ENCODE results near the gene LRRD1. TPM values are rescaled to one million over a fixed set of nuclear protein-coding genes. Genes with fewer than 3 reads are reported as not detected.
A peak's percentile ranks its signal among the peaks of the same experiment; 100 is the strongest.

Gene LRRD1
- total and polyA plus RNA-seq, 10 of the 15 experiments (the other 5 are each of a cell fraction or from before 2014, with no cell fraction given), result 0.04 to 0.06 TPM; not detected in 8

DNA sequence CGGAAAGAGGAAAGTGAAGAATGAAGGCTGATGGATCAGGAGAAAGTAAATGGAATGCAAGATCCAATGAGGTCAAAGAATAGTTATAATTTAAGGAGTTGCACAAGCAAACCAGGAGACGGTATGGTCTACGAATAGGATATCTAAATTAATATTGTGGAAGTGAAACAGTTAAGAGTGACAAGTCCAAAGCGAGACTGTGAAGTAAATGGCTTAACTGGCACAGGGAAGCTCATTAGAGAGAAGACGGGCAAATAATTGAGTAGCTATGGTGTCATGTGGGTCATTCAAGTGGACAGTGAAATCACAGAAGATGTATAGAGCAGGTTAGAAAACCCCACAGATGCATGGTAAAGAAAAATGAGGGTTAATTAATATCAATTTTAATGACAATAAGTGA lies 47.8 kb downstream of the LRRD1 start (continued):
- TF ChIP-seq NBN (IDR thresholded peaks at IDR 0.05) (no peak), TBL1XR1 (IDR thresholded peaks at IDR 0.05; ENCODE audit: low read depth, low read length) (no peak), MEF2B (IDR thresholded peaks at IDR 0.05; ENCODE audit: partially characterized antibody, poor library complexity, severe bottlenecking) (no peak), SREBF1 (IDR thresholded peaks at IDR 0.05; ENCODE audit: low read length) (no peak), CBX3 (IDR thresholded peaks at IDR 0.05; ENCODE audit: borderline replicate concordance, low read depth) (no peak), MTA2 (IDR thresholded peaks at IDR 0.05; ENCODE audit: low read depth) (peak; percentile 96), EZH2 (IDR thresholded peaks at IDR 0.05; ENCODE audit: borderline replicate concordance, control insufficient read depth, low read depth, low read length) (no peak), RELA (IDR thresholded peaks at IDR 0.05; ENCODE audit: borderline replicate concordance, partially characterized antibody) (no peak), POLR2A (IDR thresholded peaks at IDR 0.05; ENCODE audit: low read depth, low read length) (no peak), ZNF207 (IDR thresholded peaks at IDR 0.05; ENCODE audit: borderline replicate concordance) (no peak), KLF5 (IDR thresholded peaks at IDR 0.05; ENCODE audit: partially characterized antibody) (no peak), NFYB (IDR thresholded peaks at IDR 0.05; ENCODE audit: insufficient read depth, low read depth, low read length) (no peak), IKZF1 (conservative IDR thresholded peaks at IDR 0.05) (no peak), IKZF2 (IDR thresholded peaks at IDR 0.05) (peak in 1 of 2 experiments; percentile 23; a peak in 1 of 4 replicates), ZNF24 (IDR thresholded peaks at IDR 0.05) (no peak)
- TF ChIP-seq, protein P1, sequence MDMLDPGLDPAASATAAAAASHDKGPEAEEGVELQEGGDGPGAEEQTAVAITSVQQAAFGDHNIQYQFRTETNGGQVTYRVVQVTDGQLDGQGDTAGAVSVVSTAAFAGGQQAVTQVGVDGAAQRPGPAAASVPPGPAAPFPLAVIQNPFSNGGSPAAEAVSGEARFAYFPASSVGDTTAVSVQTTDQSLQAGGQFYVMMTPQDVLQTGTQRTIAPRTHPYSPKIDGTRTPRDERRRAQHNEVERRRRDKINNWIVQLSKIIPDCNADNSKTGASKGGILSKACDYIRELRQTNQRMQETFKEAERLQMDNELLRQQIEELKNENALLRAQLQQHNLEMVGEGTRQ (IDR thresholded peaks at IDR 0.05; ENCODE audit: borderline replicate concordance, low read depth, low read length), result no peak
- TF ChIP-seq, protein P2, sequence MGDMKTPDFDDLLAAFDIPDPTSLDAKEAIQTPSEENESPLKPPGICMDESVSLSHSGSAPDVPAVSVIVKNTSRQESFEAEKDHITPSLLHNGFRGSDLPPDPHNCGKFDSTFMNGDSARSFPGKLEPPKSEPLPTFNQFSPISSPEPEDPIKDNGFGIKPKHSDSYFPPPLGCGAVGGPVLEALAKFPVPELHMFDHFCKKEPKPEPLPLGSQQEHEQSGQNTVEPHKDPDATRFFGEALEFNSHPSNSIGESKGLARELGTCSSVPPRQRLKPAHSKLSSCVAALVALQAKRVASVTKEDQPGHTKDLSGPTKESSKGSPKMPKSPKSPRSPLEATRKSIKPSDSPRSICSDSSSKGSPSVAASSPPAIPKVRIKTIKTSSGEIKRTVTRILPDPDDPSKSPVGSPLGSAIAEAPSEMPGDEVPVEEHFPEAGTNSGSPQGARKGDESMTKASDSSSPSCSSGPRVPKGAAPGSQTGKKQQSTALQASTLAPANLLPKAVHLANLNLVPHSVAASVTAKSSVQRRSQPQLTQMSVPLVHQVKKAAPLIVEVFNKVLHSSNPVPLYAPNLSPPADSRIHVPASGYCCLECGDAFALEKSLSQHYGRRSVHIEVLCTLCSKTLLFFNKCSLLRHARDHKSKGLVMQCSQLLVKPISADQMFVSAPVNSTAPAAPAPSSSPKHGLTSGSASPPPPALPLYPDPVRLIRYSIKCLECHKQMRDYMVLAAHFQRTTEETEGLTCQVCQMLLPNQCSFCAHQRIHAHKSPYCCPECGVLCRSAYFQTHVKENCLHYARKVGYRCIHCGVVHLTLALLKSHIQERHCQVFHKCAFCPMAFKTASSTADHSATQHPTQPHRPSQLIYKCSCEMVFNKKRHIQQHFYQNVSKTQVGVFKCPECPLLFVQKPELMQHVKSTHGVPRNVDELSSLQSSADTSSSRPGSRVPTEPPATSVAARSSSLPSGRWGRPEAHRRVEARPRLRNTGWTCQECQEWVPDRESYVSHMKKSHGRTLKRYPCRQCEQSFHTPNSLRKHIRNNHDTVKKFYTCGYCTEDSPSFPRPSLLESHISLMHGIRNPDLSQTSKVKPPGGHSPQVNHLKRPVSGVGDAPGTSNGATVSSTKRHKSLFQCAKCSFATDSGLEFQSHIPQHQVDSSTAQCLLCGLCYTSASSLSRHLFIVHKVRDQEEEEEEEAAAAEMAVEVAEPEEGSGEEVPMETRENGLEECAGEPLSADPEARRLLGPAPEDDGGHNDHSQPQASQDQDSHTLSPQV (IDR thresholded peaks at IDR 0.05), result no peak
- TF ChIP-seq, protein P3, sequence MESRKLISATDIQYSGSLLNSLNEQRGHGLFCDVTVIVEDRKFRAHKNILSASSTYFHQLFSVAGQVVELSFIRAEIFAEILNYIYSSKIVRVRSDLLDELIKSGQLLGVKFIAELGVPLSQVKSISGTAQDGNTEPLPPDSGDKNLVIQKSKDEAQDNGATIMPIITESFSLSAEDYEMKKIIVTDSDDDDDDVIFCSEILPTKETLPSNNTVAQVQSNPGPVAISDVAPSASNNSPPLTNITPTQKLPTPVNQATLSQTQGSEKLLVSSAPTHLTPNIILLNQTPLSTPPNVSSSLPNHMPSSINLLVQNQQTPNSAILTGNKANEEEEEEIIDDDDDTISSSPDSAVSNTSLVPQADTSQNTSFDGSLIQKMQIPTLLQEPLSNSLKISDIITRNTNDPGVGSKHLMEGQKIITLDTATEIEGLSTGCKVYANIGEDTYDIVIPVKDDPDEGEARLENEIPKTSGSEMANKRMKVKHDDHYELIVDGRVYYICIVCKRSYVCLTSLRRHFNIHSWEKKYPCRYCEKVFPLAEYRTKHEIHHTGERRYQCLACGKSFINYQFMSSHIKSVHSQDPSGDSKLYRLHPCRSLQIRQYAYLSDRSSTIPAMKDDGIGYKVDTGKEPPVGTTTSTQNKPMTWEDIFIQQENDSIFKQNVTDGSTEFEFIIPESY (IDR thresholded peaks at IDR 0.05), result no peak
- TF ChIP-seq, protein P4, sequence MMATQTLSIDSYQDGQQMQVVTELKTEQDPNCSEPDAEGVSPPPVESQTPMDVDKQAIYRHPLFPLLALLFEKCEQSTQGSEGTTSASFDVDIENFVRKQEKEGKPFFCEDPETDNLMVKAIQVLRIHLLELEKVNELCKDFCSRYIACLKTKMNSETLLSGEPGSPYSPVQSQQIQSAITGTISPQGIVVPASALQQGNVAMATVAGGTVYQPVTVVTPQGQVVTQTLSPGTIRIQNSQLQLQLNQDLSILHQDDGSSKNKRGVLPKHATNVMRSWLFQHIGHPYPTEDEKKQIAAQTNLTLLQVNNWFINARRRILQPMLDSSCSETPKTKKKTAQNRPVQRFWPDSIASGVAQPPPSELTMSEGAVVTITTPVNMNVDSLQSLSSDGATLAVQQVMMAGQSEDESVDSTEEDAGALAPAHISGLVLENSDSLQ (IDR thresholded peaks at IDR 0.05), result peak; percentile 75; the same call in 1 of the 2 replicates
- TF ChIP-seq, protein P5, sequence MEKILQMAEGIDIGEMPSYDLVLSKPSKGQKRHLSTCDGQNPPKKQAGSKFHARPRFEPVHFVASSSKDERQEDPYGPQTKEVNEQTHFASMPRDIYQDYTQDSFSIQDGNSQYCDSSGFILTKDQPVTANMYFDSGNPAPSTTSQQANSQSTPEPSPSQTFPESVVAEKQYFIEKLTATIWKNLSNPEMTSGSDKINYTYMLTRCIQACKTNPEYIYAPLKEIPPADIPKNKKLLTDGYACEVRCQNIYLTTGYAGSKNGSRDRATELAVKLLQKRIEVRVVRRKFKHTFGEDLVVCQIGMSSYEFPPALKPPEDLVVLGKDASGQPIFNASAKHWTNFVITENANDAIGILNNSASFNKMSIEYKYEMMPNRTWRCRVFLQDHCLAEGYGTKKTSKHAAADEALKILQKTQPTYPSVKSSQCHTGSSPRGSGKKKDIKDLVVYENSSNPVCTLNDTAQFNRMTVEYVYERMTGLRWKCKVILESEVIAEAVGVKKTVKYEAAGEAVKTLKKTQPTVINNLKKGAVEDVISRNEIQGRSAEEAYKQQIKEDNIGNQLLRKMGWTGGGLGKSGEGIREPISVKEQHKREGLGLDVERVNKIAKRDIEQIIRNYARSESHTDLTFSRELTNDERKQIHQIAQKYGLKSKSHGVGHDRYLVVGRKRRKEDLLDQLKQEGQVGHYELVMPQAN (conservative IDR thresholded peaks at IDR 0.05), result no peak

Data from GM12878 (cell line).